GM19467 (cell line): ENCODE measurements around the gene IARS1.

Source experiments
- ATAC-seq: cut with Tn5 transposase; IDR thresholded peaks from one replicate; pipeline ENCODE4 v1.9.1; 2021; ENCODE audit warnings: mild to moderate bottlenecking, moderate library complexity; ENCODE audit not compliant: unreplicated experiment

Gene IARS1

DNA sequence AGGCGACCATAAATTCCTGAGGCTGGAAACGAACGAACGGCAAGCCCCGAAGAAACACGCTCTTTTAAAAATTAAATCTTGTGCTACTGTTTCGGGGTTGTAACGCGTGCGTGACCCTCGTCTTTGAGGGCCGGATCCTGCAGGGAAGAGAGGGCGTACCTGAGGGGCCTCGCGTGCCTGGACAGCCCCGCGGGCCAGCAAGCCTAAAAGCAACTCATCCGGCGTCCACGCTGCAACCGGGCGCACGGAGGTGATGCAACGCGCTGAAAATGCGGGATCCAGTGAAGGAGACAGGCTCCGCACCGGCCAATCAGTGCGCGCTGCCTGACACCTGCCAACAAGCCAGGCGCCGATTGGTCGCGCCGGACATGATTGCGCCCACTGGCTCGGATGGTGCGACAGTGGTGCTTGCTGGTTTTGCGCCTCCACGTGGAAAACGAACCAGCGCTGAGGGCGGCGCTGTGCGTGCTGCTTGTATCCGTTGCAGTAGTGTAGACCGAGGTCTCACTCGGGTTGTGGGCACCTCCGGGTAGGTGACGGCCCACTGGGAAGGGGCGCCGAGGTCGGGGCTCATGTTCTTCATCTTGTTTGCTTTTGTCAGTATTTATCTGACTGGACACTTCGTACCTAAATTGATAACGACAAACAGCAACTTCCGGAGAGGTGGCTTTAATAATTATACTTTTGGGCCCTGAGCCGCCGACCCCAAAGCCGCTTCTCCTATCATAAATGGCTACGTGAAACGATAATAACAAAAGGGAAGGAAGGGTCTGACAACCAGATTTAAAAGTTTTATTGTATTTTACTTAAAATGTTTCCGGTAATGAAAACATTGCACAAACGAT is at the start of gene IARS1:
Gene IARS1, minus strand, starts transcription at position 246 of the 845 bp plus-strand sequence. CDS start 4,278 bp downstream, outside the sequence.
- peak; percentile 96 for ATAC-seq

DNA sequence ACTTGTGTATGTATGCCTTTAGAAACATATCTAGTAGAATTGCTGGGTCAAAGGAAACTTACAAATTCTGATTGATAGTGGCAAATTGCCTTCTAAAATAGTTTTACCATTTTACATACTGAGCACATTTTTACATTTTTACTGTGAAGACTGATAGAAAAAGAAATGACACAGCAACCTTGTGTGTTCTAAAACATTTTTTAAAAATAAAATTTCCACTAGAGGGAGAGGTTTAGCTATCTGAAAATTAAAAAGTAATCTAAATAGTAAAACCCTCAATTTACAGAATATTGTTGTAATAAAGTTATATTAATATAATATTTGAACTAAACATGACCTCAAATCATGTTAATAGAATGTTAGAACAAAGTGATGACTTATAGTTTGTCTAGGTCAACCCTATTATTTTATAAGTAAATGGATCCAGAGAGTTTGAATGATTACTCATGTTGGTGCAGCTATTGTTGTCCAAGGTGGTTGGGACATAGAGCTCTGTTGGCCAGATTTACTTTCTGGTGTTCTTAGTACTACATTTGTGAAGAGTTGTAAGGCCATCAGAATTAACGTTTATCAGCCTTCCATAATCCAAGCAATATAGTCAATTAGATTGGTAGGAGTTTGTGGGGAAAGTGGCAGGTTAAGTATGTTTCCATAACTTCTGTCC is 49.5 kb upstream of the IARS1 start:
- ATAC-seq, result no peak

DNA sequence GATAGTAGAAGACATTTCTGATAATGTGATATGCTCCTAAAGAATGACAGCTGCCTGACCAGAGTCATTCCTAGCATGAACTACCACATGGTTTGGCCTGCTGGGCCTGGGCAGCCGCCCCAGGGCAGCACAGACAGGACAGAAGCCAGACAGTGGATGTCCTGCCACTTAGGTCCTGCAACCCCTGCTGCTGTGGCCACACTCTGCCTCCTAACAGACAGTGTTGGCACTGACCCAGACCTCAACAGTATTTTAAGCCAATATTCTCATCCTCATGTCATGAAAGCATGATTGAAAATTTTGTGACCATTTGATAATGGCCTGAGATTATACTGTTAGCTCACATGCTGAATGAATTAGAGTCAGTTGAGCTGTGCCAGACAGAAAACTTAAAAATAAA is 48.1 kb upstream of the IARS1 start:
- no peak for ATAC-seq

DNA sequence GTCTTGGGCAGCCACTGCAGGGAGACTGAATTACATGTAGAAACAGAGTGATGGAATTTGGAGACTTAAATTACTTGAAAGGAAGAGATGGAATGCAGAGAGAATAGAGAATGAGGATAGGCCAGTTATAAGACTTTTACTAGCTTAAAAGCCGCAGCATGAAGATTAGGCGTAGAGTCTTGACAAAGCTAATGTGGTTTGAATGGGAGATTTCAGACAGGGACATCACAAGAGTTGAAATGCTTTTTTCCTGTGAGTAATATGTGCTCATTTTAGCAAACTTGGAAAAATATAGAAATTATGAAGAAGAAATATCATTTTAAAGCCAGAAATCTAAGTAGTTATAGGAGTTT is 39.8 kb upstream of the IARS1 start:
- ATAC-seq, result no peak

DNA sequence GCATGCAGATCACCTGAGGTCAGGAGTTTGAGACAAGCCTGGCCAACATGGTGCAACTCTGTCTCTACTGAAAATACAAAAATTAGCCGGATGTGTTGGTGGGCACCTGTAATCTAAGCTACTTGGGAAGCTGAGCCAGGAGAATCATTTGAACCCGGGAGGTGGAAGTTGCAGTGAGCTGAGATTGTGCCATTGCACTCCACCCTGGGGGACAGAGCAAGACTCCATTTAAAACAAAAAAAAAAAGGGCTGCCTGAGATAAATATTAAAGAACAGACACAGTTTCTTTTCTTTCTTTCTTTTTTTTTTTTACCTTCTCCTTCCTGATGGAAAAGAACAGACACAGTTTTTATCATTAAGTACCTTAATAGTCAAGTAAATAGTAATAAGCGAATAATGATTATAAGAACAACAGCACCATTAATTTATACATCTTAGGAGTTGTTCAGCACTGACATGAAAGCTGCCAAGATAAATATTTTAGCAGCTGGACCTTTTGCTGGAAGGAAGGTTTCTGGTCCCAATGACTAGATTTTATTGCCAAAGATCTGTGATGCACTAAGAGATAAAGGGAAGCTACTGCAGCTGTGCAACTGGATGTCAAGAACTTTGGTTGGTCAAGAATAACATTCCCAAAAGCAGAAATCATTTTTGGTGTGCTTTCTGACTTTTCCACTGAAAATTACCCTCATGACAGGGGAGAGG is 39.2 kb upstream of the IARS1 start:
- ATAC-seq, result no peak

DNA sequence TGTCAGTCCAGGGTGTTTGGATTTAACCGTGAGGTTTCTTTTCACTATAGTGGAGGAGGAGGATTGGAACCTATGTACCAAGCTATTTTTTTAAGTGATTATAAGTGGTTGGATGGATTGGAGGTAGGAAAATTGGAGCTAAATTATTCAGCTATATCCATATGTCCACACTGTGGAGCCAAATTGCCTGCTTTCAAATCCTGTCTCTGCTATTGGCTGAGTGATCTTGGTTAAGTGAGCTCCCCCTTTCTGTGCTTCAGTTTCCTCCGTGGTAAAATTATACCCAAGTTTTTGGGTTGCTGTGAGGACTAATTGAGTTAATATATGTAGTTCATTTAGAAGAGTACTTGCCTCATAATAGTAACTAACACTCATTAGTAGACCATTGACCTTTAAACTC is 34.7 kb upstream of the IARS1 start:
- no peak for ATAC-seq

DNA sequence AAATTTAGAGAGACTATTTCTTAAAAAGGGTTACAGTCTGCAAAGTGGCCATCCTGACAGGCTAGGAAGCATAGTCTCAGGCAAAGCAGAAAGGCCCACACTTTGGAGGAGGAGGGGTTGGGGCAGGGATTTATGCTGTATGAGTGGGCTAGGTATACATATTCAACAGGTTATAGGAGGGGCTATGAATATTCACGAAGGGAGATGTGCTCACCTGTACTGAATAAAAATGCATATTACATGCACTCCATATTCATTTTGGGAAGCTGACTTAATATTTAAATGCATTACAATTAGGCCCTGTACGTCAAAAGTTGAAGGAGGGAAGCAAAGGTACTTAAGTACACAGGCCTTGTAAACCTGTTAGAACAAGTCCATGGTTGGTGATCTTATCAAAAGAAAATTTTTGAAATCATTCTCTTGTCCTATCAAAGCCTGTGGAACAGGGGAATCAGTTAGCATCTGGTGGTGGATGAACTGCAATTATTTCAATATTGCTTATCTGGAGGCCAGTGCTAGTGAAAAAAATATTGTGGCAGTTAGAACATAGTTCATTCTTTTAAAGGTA is 33.9 kb upstream of the IARS1 start:
- ATAC-seq, result no peak

DNA sequence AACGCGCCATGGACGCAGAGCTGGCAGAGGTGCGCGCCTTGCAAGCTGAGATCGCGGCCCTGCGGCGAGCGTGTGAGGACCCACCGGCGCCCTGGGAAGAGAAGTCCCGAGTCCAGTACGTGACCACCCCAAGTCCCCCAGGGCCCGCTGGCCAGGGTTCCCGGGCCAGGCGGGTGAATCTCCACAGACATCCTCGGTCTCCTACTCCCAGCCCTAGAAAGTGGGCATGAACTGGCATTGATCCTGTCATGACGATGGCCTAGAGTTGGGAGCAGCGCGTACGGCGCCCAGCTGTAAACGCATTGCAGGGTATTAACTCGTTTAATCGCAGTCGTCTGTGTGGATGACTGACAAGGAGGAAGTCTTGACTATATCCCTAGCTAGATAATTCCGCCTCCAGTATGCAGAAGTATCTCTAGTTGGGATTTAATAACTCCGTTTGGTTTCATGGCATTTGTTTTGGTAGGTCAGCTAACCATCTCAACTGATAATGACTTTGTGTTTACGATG is 32.5 kb upstream of the IARS1 start:
- peak; percentile 5 for ATAC-seq

DNA sequence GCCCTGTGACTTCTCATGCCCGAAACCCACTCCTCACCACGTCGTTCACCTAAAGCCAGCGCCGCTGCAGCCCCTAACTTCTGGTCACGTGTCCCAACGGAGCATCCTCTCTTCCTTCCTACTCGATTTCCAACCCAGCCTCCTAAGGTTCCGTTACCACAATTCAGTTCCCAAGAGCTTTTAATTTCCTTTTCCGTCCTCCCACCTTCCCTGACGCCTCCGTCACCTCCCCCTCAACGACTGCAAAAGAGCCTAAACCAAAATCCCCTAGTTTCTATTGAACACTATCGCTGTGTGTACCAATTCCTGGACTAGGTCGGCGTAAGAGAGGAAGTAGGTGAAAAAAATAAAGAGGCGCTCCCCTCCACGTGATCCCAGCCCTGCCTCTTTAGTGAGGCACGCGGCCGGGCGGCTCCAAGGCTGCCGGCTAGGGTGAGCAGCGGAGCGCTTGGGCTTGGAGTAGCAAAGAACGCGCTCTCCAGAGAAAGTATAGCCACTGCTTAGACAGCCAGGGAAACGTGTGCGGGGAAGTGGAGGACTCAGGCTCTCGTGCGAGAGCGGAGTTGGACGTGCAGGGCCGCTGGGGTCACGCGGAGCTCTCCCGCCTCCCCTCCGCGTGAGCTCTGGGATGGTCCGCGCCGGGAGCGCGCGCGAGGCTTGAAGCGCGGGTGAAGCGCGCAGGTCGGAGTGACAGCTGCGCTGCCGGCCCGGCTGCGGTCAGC is 31.9 kb upstream of the IARS1 start, which contains the start of the genes CENPP and NOL8:
Gene CENPP, plus strand, starts transcription at position 685 of the 722 bp plus-strand sequence.
Gene NOL8, minus strand, starts transcription at position 82 of the 722 bp plus-strand sequence. CDS start 1,189 bp downstream, outside the sequence.
- peak; percentile 84 for ATAC-seq

DNA sequence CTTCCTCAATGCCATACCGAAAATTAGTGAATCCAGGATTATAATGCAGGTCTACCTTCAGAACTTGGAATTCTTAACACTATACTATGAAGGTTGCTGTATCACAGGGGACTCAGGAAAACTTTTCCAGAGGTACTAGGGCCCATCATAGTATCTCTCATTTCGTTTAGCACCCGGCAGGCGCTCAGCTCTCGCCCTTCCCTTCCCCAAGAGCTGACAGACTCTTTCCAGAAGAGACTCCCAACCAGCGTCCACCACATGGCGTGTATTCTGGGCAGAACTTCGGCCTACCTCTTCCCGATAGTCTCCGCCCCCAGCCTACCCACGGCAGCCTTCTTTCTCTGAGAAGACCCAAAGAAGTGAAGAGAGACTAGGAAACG is 31.4 kb upstream of the IARS1 start:
- peak; percentile 6 for ATAC-seq

DNA sequence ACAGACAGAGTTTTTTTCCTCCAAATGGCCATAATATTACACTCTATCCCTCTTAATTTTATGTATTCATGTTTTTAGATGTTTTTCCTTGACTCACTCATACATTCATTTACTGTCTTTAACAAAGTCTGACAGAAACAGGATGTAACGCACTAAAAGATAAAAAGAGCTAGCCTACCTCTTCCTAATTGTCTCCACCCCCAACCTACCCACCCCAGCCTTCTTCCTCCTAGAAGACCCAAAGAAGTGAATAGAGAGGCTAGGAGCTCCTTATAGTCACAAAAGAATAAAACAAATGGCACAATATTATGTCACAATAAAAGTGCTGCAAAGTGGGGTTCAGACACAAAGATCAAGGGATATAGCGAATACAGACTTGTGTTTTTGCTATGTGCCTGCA is 30.9 kb upstream of the IARS1 start:
- no peak for ATAC-seq

DNA sequence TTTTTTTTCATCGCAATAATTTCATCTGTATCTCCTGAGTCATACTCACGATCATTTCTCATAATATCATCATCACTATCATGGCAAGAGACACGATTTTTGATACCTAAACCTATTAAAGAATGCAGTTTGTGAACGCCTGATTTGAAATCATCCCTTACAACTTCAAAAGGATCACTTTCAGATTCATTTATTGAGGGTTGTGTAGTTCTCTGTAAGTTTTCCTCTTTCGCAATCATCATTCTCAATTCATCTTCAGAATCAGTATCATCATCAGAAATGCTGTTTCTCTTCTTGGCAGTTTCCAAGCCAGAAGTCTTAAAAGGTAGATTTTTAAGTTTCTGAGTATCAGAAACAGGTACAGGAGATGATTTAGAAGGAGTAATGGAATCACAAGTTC is 22.0 kb upstream of the IARS1 start:
- ATAC-seq, result no peak

DNA sequence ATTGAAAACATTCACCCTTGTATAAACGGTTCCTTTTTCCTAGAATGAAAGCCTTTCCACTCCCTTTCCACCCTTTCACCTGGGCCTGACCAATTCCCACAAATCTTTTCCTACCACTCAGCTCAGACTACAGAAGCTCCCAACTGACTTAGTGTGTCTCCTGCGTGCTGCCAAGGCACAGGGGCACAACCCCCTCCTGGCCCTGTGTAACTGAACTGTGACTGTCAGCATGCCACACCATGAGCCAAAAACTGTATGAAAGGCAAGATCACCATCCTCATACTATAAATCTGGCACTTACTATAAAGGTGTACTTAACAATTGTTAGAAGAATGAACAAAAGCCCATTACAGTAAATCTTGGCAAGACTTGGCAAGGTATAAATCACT is 20.1 kb upstream of the IARS1 start:
- ATAC-seq, result no peak

DNA sequence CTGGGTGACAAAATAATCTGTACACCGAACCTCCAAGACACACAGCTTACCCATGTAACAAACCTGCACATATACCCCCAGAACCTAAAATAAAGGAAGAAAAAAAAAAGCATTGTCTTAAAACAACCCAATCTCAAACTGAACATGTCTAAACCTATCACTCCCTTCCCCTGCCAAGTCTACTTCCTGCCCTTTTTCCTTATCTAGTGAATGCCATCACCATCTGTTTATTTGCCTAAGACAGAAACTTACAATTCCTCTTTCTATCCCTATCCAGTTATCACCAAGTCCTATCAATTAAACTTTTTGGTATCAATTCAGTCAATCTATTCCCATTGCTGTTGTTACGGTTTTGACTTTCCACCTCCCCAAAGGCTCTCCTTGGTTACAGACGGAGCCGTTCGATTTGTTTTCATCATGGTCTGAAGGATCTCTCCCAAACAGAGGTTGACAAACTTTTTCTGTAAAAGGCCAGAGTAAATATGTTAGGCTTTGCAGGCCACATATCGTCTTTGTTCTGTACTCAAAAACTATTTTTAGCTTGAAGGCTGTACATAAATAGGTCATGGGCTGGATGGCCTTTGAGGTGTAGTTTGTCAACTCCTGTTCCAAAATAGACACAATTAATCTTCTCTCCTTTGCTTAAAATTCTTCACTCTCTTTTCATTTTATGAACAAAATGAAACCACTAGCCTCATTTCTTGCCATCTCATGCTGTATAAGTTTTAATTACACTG is 19.6 kb upstream of the IARS1 start:
- no peak for ATAC-seq

DNA sequence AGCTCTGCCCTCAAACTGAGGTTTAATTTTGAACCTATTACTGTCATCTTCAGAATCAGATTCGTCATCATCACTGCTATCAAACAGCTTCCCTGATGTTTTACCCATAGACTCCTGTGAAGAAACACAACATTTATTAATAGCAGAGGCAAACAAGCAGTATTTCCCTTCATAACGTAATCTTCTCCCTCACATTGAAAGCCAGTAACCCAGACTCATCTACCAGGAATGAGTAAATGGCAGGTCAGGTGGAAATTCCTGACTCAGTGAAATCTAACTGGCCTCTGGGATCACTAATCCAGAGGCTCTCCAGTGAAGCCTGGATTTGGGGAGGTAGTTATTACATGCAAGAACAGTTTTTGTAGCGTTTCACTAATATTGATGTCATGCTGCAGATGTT is 17.1 kb upstream of the IARS1 start:
- ATAC-seq, result no peak

DNA sequence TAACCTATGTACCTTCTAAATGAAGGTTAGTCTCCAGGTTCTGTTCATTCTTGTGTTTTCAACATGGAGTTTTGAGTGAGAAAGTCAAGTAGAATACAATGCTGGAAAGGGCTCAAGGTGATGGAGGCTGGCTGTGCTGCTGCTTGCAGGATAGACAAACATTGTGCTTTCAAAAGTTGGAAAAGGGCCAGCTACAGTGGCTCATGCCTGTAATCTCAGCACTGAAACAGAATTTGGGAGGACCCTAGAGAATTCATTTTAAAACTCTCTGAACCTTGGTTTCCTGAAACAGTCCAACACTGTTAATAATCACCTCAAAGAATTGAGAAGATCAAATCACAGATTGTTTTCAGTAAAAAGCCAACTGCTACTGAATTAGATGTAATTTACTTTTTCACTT is 15.4 kb upstream of the IARS1 start:
- no peak for ATAC-seq

DNA sequence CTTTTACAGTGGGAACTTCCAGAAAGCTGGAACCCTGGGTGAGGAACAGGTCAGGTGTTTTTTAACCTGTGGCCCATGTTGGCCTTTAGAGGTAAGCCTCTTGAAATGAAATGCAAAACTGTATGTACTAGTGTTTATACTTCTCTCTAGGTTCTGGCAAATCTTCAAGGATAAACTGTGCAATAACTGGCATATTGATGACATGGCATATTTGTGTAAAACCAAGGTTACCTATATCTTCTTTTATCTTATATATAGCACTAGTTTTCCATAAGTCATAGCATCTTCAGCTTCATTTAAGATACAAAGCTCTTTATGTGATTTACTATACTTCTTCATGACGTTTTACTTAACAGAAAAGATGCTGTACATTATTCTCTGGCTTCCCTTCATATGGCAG is 7.4 kb upstream of the IARS1 start:
- ATAC-seq, result no peak

DNA sequence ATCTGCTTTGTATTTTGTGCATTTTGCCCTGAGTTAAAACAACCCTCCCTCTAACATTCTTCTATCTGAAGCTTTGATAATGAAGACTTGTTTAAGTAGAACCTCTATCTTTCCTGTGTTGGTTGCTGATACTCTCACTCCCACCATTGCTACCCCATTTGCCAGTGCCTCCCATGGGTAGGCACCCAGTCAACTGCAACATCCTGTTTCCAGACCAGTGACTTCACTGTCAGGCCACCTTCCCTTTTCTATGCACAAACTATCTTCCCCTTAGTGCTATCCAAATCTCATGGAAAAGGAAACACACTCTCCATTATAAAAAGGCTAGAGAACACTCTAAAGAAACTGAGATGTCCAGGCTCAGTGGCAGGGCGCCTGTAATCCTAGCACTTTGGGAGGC is 5.6 kb upstream of the IARS1 start:
- ATAC-seq, result no peak

DNA sequence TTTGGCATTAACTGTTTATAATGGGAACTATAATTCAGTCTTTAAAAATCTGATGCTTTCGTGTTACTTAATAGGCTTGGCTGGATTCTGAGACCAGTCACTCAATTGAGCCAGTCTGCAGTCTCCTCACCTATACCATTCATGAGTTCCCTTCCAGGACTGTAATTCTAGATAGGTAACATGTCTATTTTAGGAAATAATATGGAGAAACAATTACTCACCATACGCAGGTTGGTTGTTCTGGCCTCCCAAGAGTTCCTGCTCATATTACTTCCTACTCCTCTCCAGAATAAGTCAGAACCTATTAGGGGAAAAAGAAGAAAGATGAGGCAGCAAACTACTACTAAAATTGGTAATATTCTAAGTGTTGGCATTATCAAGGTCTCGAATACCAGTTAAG is 4.5 kb upstream of the IARS1 start:
- no peak for ATAC-seq

DNA sequence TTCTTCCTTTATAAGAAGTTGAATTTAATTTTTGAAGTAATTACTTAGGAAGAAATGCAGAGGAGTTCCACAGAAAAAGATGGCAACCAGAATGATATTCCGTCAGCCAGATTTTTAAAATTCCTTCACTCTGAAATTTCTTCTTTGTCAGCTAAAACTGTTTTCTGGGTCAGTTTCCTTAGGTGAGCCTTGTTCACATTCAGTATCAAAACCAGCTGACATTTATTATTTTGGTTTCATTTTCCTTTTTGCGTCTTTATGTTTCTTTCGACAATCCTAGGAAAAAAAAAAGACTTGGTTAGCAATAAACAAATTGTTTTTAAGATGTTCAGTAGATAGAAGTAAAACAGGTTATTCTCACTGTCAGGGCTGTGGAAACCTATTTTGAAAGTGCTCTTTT is 4.1 kb upstream of the IARS1 start:
- no peak for ATAC-seq
